IPS-15b (cell line): ENCODE results near the gene ELAVL3.
"Not testable (repeated sequence)": the region's sequence is repeated elsewhere in the genome, so short reads cannot be mapped to it uniquely, and the experiment has no call there.

Experiments used
- H3K27me3 ChIP-seq: one replicate; pipeline ENCODE4 v1.6.1; 2013; ENCODE audit warnings: low read length; ENCODE audit not compliant: control insufficient read depth, insufficient read depth
- H3K36me3 ChIP-seq: one replicate; pipeline ENCODE4 v1.6.1; 2013; ENCODE audit warnings: low read length; ENCODE audit not compliant: control insufficient read depth, insufficient read depth
- H3K4me1 ChIP-seq: one replicate; pipeline ENCODE4 v1.6.1; 2013; ENCODE audit warnings: mild to moderate bottlenecking, low read length; ENCODE audit not compliant: control insufficient read depth, insufficient read depth
- H3K4me3 ChIP-seq: one replicate; pipeline ENCODE4 v1.5.1; 2013; ENCODE audit warnings: low read depth, low read length
- H3K9ac ChIP-seq: one replicate; pipeline ENCODE4 v1.6.1; 2013; ENCODE audit warnings: low read depth, mild to moderate bottlenecking, low read length
- H3K9me3 ChIP-seq: one replicate; pipeline ENCODE4 v1.6.1; 2013; ENCODE audit warnings: mild to moderate bottlenecking, low read length; ENCODE audit not compliant: control insufficient read depth, insufficient read depth

The ELAVL3 gene

GRCh38 chr19:11445141-11445540 is 35.7 kb downstream of the ELAVL3 start:
- Histone ChIP-seq H3K4me1 (no peaks in the 10 kb centered on the region), H3K36me3 (peaks cover 73% of the 10 kb centered on the region), H3K27me3 (no peaks in the 10 kb centered on the region), H3K9me3 (no peaks in the 10 kb centered on the region), H3K4me3 (no peak overlapping the region), H3K9ac (no peak overlapping the region)

GRCh38 chr19:11444059-11444458 is 36.8 kb downstream of the ELAVL3 start:
- Histone ChIP-seq H3K9ac (no peak overlapping the region), H3K4me1 (no peaks in the 10 kb centered on the region), H3K36me3 (peaks cover 67% of the 10 kb centered on the region), H3K9me3 (no peaks in the 10 kb centered on the region), H3K27me3 (no peaks in the 10 kb centered on the region), H3K4me3 (no peak overlapping the region)

- Histone ChIP-seq H3K9ac (no peak overlapping the region), H3K4me3 (no peak overlapping the region), H3K36me3 (peaks cover 39% of the 10 kb centered on the region), H3K4me1 (peaks cover 4% of the 10 kb centered on the region), H3K9me3 (no peaks in the 10 kb centered on the region), H3K27me3 (no peaks in the 10 kb centered on the region)
Measured at GRCh38 chr19:11437955-11438354, 42.9 kb downstream of the ELAVL3 start.

GRCh38 chr19:11435833-11436313 is 45.0 kb downstream of the ELAVL3 start:
- peak overlapping the region; percentile 95 for H3K4me3 ChIP-seq
- peaks cover 4% of the 10 kb centered on the region for H3K4me1 ChIP-seq
- H3K27me3 ChIP-seq, result no peaks in the 10 kb centered on the region
- H3K36me3 ChIP-seq, result peaks cover 21% of the 10 kb centered on the region
- no peaks in the 10 kb centered on the region for H3K9me3 ChIP-seq
- H3K9ac ChIP-seq, result peak overlapping the region; percentile 87

GRCh38 chr19:11435057-11435832 is 45.6 kb downstream of the ELAVL3 start, which contains the start of the genes ODAD3 and PRKCSH:
Gene ODAD3 (minus strand): TSS chr19:11435121. CDS start chr19:11435016, 105 bp downstream.
Gene PRKCSH (plus strand): TSS chr19:11435635. CDS start chr19:11436118, 483 bp downstream.
- Histone ChIP-seq H3K36me3 (peaks cover 19% of the 10 kb centered on the region), H3K9ac (peak within 1 kb of the TSS; percentile 87), H3K9me3 (no peaks in the 10 kb centered on the region), H3K27me3 (no peaks in the 10 kb centered on the region), H3K4me3 (peak within 1 kb of the TSS; percentile 95), H3K4me1 (peaks cover 4% of the 10 kb centered on the region)

GRCh38 chr19:11434703-11435056 is 46.2 kb downstream of the ELAVL3 start:
- Histone ChIP-seq H3K9ac (no peak overlapping the region), H3K27me3 (no peaks in the 10 kb centered on the region), H3K4me3 (peak overlapping the region; percentile 95), H3K9me3 (no peaks in the 10 kb centered on the region), H3K36me3 (peaks cover 19% of the 10 kb centered on the region), H3K4me1 (peaks cover 4% of the 10 kb centered on the region)

GRCh38 chr19:11433526-11433925 is 47.3 kb downstream of the ELAVL3 start:
- not testable (repeated sequence) for H3K4me1 ChIP-seq, H3K9ac ChIP-seq, H3K27me3 ChIP-seq, H3K9me3 ChIP-seq, H3K4me3 ChIP-seq
- H3K36me3 ChIP-seq, result peaks cover 19% of the 10 kb centered on the region

GRCh38 chr19:11426656-11427055 is 54.2 kb downstream of the ELAVL3 start:
- Histone ChIP-seq H3K9me3 (no peaks in the 10 kb centered on the region), H3K27me3 (peaks cover 11% of the 10 kb centered on the region), H3K9ac (no peak overlapping the region), H3K36me3 (no peaks in the 10 kb centered on the region), H3K4me1 (peaks cover 2% of the 10 kb centered on the region), H3K4me3 (no peak overlapping the region)

- Histone ChIP-seq H3K9ac (no peak overlapping the region), H3K4me3 (no peak overlapping the region), H3K4me1 (peaks cover 2% of the 10 kb centered on the region), H3K36me3 (no peaks in the 10 kb centered on the region), H3K27me3 (peaks cover 11% of the 10 kb centered on the region), H3K9me3 (no peaks in the 10 kb centered on the region)
Measured at GRCh38 chr19:11425719-11426457, 55.0 kb downstream of the ELAVL3 start.

GRCh38 chr19:11423791-11424181 is 57.1 kb downstream of the ELAVL3 start:
- H3K4me3 ChIP-seq, result no peak overlapping the region

GRCh38 chr19:11423164-11423790 is 57.6 kb downstream of the ELAVL3 start:
- Histone ChIP-seq H3K36me3 (no peaks in the 10 kb centered on the region), H3K4me1 (peaks cover 4% of the 10 kb centered on the region), H3K27me3 (peaks cover 22% of the 10 kb centered on the region), H3K9ac (no peak overlapping the region), H3K9me3 (no peaks in the 10 kb centered on the region), H3K4me3 (peak overlapping the region; percentile 72)

More at GRCh38 chr19:11423791-11424181, 57.1 kb downstream of the ELAVL3 start:
- Histone ChIP-seq H3K27me3 (peaks cover 22% of the 10 kb centered on the region), H3K4me1 (peaks cover 4% of the 10 kb centered on the region), H3K9me3 (no peaks in the 10 kb centered on the region), H3K36me3 (no peaks in the 10 kb centered on the region), H3K9ac (no peak overlapping the region)
